Pancreas (tissue), 10 donors: ENCODE data around the gene DRAP1. TPM values are rescaled to one million over a fixed set of nuclear protein-coding genes. Genes with fewer than 3 reads are reported as not detected.

Source experiments
- ATAC-seq, 4 donors: fragments of 200-7000 bp; cut with Tn5 transposase; one replicate each; pipeline versions ENCODE4 v1.8.0 to v1.9.1; 2020; ENCODE audit warnings: mild to moderate bottlenecking in 4 of 4, moderate library complexity in 4 of 4
- DNase-seq, 6 donors: peaks; one replicate each; pipeline ENCODE4 v3.0.0-alpha.2; 2020
- FAIRE-seq: peaks from 2 replicates; lab custom pipeline; 2012; peaks lifted over from hg19 to GRCh38; lab: Jason Lieb, UNC
- H3K27ac ChIP-seq, 4 donors: fragments of 200-600 bp; sonication (generic); 1 replicate in 3 of 4; 2 replicates in 1 of 4; pipeline versions ENCODE4 v1.5.0 to v1.8.0; 2020
- H3K27me3 ChIP-seq, 4 donors: fragments of 200-600 bp; one replicate each; pipeline ENCODE4 v1.8.0; 2021
- H3K36me3 ChIP-seq, 3 donors: fragments of 200-600 bp; sonication (generic) in 1 of 3; one replicate each; pipeline versions ENCODE4 v1.5.0 to v1.8.0; 2020 to 2021
- H3K4me1 ChIP-seq, 3 donors: fragments of 200-600 bp; one replicate each; pipeline ENCODE4 v1.8.0; 2021
- H3K4me3 ChIP-seq, 4 donors: fragments of 200-600 bp; sonication (generic) in 2 of 4; one replicate each; pipeline versions ENCODE4 v1.5.0 to v1.8.0; 2020 to 2021
- H3K9me3 ChIP-seq, 4 donors: fragments of 200-600 bp; one replicate each; pipeline ENCODE4 v1.8.0; 2021
- CTCF ChIP-seq, 4 donors: fragments of 200-600 bp; sonication (generic) in 3 of 4; IDR thresholded peaks; one replicate each; pipeline versions ENCODE4 v1.5.0 to v1.8.0; 2021; ENCODE audit warnings: antibody characterized with exemption in 4 of 4
- WGBS, 2 donors: extraction: QIAGEN DNeasy Blood & Tissue Kit; methylation state at CpG; one replicate each; pipeline ENCODE4 v1.1.7; 2013; 5-methylcytosine and 5-hydroxymethylcytosine counted together
- intact Hi-C, 3 donors: fragments of 100-400 bp; cut with DNase I; formaldehyde crosslinking; loops; one replicate each; pipeline versions ENCODE4 v1.11.1 to v1.14.2; 2022
- polyA plus RNA-seq, 2 donors: library from polyadenylated mRNA; stranded (reverse); fragments of 200-250 nt; gene quantifications; one replicate each; pipeline ENCODE4 v1.2.3, GENCODE V29; 2013
- total RNA-seq, 6 donors: library from RNA; stranded (reverse); fragmentation: NEBNext Ultra II Directional in 4 of 6; extraction: Animal tissue kit (Norgen Biotek cat#: 25700) in 4 of 6; gene quantifications; one replicate each; pipeline versions ENCODE4 v1.2.1 to v1.2.4, GENCODE V29; 2021 to 2023
- donor health status: healthy with polysubstance abuse.
- donor health status: DM: no; HTN: no; CAD: no; lungs with moderate emphysema.
- donor health status: DM: no; HTN: no; CAD: no.
- donor health status: control.
- donor health status: control.
- donor health status: Bipolar disorder and iron deficiency.
- donor health status: DM: yes; HTN: yes; CAD: no.
- donor health status: DM: no; HTN: no; CAD: no.
- donor health status: DM: no; HTN: no; CAD: no.
- donor health status: DM: yes; HTN: yes; CAD: no.

DRAP1 gene
- total and polyA plus RNA-seq, 8 donors, result 20.4 to 58.8 (median 27.2) TPM

GRCh38 chr11:65883786-65884715 lies 35.2 kb upstream of the DRAP1 start:
- TF ChIP-seq CTCF (IDR thresholded peaks at IDR 0.05), result no peak
- Histone ChIP-seq H3K27me3 (no peaks in the 10 kb centered on the region), H3K4me1 (peaks cover 0 to 8% (median 7%) of the 10 kb centered on the region in 3 donors), H3K27ac (no peak overlapping the region), H3K4me3 (no peak overlapping the region), H3K36me3 (peaks cover 0 to 4% (median 0%) of the 10 kb centered on the region in 3 donors), H3K9me3 (no peaks in the 10 kb centered on the region)
- 74 to 78% methylated on average over 28 of the region's 28 CpGs for WGBS, 2 donors
- peak in 1 of 6 donors; percentile 65 for DNase-seq
- no peak for ATAC-seq
- FAIRE-seq, result no peak
- intact Hi-C loops, result loop anchor here in 1 of 3 donors (5.0 kb wide), 1 partner anchor 103 kb away; no protein-coding TSS in a partner anchor

- 12 to 17% methylated on average over 9 of the region's 9 CpGs for WGBS, 2 donors
- no peaks in the 10 kb centered on the region for H3K27me3 ChIP-seq
- intact Hi-C loops, result loop anchor here in 2 of 3 donors (5.0 kb wide), 2 partner anchors 103 to 172 kb away; partner anchors contain the start of gene KAT5 (in 1 of the 2)
- no peak for FAIRE-seq
- peaks cover 0 to 4% (median 0%) of the 10 kb centered on the region in 3 donors for H3K36me3 ChIP-seq
- H3K27ac ChIP-seq, result no peak overlapping the region
- H3K9me3 ChIP-seq, result no peaks in the 10 kb centered on the region
- H3K4me1 ChIP-seq, result peaks cover 0 to 14% (median 7%) of the 10 kb centered on the region in 3 donors
- no peak overlapping the region for H3K4me3 ChIP-seq
- peak; percentile 95 to 100 (median 98) for TF ChIP-seq CTCF (IDR thresholded peaks at IDR 0.05)
- peak; percentile 26 to 56 (median 40) for ATAC-seq
- DNase-seq, result peak in 5 of 6 donors; percentile 60 to 91 (median 86)
Observed at GRCh38 chr11:65884716-65885092, 34.5 kb upstream of the DRAP1 start.

GRCh38 chr11:65885231-65885630 lies 34.0 kb upstream of the DRAP1 start:
- no peak for ATAC-seq
- WGBS, 2 donors, result 85 to 92% methylated on average over 7 of the region's 7 CpGs
- no peak overlapping the region for H3K27ac ChIP-seq
- H3K4me3 ChIP-seq, result no peak overlapping the region
- no peaks in the 10 kb centered on the region for H3K9me3 ChIP-seq
- TF ChIP-seq CTCF (IDR thresholded peaks at IDR 0.05), result no peak
- H3K27me3 ChIP-seq, result no peaks in the 10 kb centered on the region
- intact Hi-C loops, result loop anchor here in 1 of 3 donors (5.0 kb wide), 2 partner anchors 102 to 173 kb away; partner anchors contain the start of gene KAT5
- H3K4me1 ChIP-seq, result peaks cover 4 to 19% (median 7%) of the 10 kb centered on the region in 3 donors
- peak in 1 of 6 donors; percentile 56 for DNase-seq
- FAIRE-seq, result no peak
- peaks cover 0 to 4% (median 0%) of the 10 kb centered on the region in 3 donors for H3K36me3 ChIP-seq

GRCh38 chr11:65885808-65886536 lies 33.3 kb upstream of the DRAP1 start:
- FAIRE-seq, result no peak
- Histone ChIP-seq H3K4me1 (peaks cover 4 to 19% (median 7%) of the 10 kb centered on the region in 3 donors), H3K4me3 (no peak overlapping the region), H3K27ac (no peak overlapping the region), H3K9me3 (no peaks in the 10 kb centered on the region), H3K27me3 (no peaks in the 10 kb centered on the region), H3K36me3 (peaks cover 0 to 4% (median 0%) of the 10 kb centered on the region in 3 donors)
- WGBS, 2 donors, result 90 to 94% methylated on average over 12 of the region's 12 CpGs
- intact Hi-C loops, result loop anchor here in 1 of 3 donors (5.0 kb wide), 2 partner anchors 101 to 174 kb away; partner anchors contain the start of gene KAT5
- DNase-seq, result peak in 1 of 6 donors; percentile 19
- TF ChIP-seq CTCF (IDR thresholded peaks at IDR 0.05), result no peak
- ATAC-seq, result no peak
